ENCODE data around the gene ITGB1. TPM values are rescaled to one million over a fixed set of nuclear protein-coding genes. Genes with fewer than 3 reads are reported as not detected.
A peak's percentile ranks its signal among the peaks of the same experiment; 100 is the strongest.

ITGB1 gene
- total RNA-seq, 6 donors from 2014 or later, result 94.3 to 492 (median 340) TPM

- Histone ChIP-seq H3K27ac (no peak overlapping the region), H3K4me1 (peaks cover 12 to 26% (median 15%) of the 10 kb centered on the region in 4 donors), H3K4me3 (no peak overlapping the region), H3K9me3 (no peaks in the 10 kb centered on the region), H3K27me3 (no peaks in the 10 kb centered on the region), H3K36me3 (no peaks in the 10 kb centered on the region)
- DNase-seq, result no peak
- WGBS, 2 donors, result 86 to 90% methylated on average over 3 of the region's 3 CpGs
- ATAC-seq (ENCODE audit: low FRiP score in 2 of 2), result no peak
- TF ChIP-seq POLR2AphosphoS5 (IDR thresholded peaks at IDR 0.05), result no peak
- TF ChIP-seq, protein P1, sequence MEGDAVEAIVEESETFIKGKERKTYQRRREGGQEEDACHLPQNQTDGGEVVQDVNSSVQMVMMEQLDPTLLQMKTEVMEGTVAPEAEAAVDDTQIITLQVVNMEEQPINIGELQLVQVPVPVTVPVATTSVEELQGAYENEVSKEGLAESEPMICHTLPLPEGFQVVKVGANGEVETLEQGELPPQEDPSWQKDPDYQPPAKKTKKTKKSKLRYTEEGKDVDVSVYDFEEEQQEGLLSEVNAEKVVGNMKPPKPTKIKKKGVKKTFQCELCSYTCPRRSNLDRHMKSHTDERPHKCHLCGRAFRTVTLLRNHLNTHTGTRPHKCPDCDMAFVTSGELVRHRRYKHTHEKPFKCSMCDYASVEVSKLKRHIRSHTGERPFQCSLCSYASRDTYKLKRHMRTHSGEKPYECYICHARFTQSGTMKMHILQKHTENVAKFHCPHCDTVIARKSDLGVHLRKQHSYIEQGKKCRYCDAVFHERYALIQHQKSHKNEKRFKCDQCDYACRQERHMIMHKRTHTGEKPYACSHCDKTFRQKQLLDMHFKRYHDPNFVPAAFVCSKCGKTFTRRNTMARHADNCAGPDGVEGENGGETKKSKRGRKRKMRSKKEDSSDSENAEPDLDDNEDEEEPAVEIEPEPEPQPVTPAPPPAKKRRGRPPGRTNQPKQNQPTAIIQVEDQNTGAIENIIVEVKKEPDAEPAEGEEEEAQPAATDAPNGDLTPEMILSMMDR (IDR thresholded peaks at IDR 0.05), result no peak
- no peak for TF ChIP-seq POLR2A (IDR thresholded peaks at IDR 0.05)
- TF ChIP-seq EP300 (IDR thresholded peaks at IDR 0.05), result no peak
These were observed 18.3 kb upstream of the ITGB1 start for GRCh38 chr10:32976338-32976737.

DNA sequence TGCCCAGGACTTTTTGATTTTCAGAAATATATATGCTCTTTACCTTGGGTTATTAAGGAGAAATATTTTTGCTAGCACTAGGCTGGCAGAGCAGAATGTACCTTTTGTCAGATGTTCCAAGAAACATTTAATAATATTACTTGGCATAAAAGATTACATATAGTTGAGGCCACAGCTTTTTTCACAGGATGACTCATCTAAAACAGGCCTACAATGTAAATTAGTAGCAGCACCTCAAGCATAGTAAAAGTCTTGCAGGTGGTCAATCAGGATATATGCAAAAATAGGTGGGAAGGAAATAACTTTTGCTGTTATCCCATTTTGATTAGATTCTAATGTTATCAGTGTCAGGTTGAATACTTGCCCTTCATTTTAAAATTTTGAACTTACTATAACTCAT, 14.9 kb upstream of the ITGB1 start:
- no peaks in the 10 kb centered on the region for H3K36me3 ChIP-seq
- DNase-seq (no peak), ATAC-seq (ENCODE audit: low FRiP score in 2 of 2) (no peak)
- H3K9me3 ChIP-seq, result no peaks in the 10 kb centered on the region
- H3K27ac ChIP-seq, result no peak overlapping the region
- peaks cover 0 to 15% (median 0%) of the 10 kb centered on the region in 4 donors for H3K4me1 ChIP-seq
- TF ChIP-seq POLR2AphosphoS5 (IDR thresholded peaks at IDR 0.05) (no peak), EP300 (IDR thresholded peaks at IDR 0.05) (no peak), POLR2A (IDR thresholded peaks at IDR 0.05) (no peak)
- TF ChIP-seq, protein P1 (IDR thresholded peaks at IDR 0.05), result no peak
- H3K27me3 ChIP-seq, result no peaks in the 10 kb centered on the region
- H3K4me3 ChIP-seq, result no peak overlapping the region

GRCh38 chr10:32972460-32972859, 14.4 kb upstream of the ITGB1 start:
- Histone ChIP-seq H3K9me3 (no peaks in the 10 kb centered on the region), H3K4me1 (peaks cover 0 to 15% (median 0%) of the 10 kb centered on the region in 4 donors), H3K36me3 (no peaks in the 10 kb centered on the region), H3K4me3 (no peak overlapping the region), H3K27me3 (no peaks in the 10 kb centered on the region), H3K27ac (no peak overlapping the region)
- TF ChIP-seq POLR2A (IDR thresholded peaks at IDR 0.05), result no peak
- TF ChIP-seq, protein P1 (IDR thresholded peaks at IDR 0.05), result no peak
- no peak for TF ChIP-seq POLR2AphosphoS5 (IDR thresholded peaks at IDR 0.05)
- no peak for TF ChIP-seq EP300 (IDR thresholded peaks at IDR 0.05)
- WGBS, 2 donors, result 66 to 69% methylated on average over 4 of the region's 4 CpGs
- no peak for DNase-seq
- no peak for ATAC-seq (ENCODE audit: low FRiP score in 2 of 2)

DNA sequence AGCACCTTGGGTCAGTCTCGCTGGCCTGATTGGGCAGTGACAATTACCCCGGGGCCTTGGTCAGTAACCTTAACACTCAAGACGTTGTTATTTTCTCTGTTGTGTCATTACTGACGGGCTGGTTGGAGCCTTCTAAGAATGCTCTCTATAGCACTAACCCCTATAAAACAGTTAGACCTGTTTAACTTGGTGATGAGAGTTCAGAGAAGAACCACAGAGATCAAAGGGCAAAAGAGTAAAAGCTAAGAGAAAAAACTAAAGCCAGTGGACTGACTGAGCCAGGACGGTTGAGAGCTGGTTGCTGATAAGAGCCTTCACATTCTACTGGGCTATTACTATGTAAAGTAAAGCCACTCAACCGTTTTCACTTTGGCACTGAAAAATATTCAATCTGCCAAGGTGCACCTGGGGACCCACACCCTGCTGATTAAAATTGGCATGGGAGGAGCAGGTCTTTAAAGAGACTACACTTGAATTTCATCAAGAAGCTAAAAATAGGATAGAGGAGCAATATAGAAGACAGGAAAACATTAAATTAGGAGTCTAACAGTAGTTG, 13.6 kb upstream of the ITGB1 start:
- DNase-seq (no peak), ATAC-seq (ENCODE audit: low FRiP score in 2 of 2) (peak; percentile 6 to 19)
- Histone ChIP-seq H3K36me3 (no peaks in the 10 kb centered on the region), H3K4me1 (peaks cover 0 to 15% (median 0%) of the 10 kb centered on the region in 4 donors), H3K27me3 (no peaks in the 10 kb centered on the region), H3K9me3 (no peaks in the 10 kb centered on the region), H3K27ac (peak overlapping the region in 1 of 4 donors; percentile 38), H3K4me3 (no peak overlapping the region)
- 56 to 69% methylated on average over 6 of the region's 6 CpGs for WGBS, 2 donors
- TF ChIP-seq EP300 (IDR thresholded peaks at IDR 0.05) (no peak), POLR2AphosphoS5 (IDR thresholded peaks at IDR 0.05) (no peak), POLR2A (IDR thresholded peaks at IDR 0.05) (no peak)
- TF ChIP-seq, protein P1 (IDR thresholded peaks at IDR 0.05), result no peak

DNA sequence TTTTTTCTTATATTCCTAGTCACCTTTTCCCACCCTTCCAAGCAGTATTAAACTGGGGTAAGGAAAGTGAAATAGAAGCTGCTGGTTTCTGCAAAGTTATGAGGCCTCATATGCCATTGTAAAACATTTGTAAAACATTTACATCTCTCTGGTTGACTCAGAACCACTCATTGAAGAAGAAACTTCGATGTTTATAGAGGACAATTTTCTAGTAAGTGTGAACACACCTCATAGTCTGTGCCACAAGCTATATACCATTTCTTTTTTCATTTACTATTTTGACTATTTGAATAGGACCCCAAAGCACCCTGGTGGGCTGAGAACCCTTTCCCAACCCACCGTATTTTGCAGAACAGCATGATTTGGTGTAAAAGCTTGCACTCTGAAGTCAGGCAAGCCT, 12.9 kb upstream of the ITGB1 start:
- DNase-seq (no peak), ATAC-seq (ENCODE audit: low FRiP score in 2 of 2) (no peak)
- no peak overlapping the region for H3K4me3 ChIP-seq
- H3K4me1 ChIP-seq, result peaks cover 0 to 15% (median 0%) of the 10 kb centered on the region in 4 donors
- H3K9me3 ChIP-seq, result no peaks in the 10 kb centered on the region
- TF ChIP-seq, protein P1 (IDR thresholded peaks at IDR 0.05), result no peak
- TF ChIP-seq POLR2AphosphoS5 (IDR thresholded peaks at IDR 0.05), result no peak
- TF ChIP-seq EP300 (IDR thresholded peaks at IDR 0.05), result no peak
- TF ChIP-seq POLR2A (IDR thresholded peaks at IDR 0.05), result no peak
- WGBS, 2 donors, result 82 to 88% methylated on average over 2 of the region's 2 CpGs
- no peaks in the 10 kb centered on the region for H3K36me3 ChIP-seq
- H3K27me3 ChIP-seq, result no peaks in the 10 kb centered on the region
- no peak overlapping the region for H3K27ac ChIP-seq
